ENCODE results near the gene TMEM267.
A peak's percentile ranks its signal among the peaks of the same experiment; 100 is the strongest.
"Not testable (repeated sequence)": the region's sequence is repeated elsewhere in the genome, so short reads cannot be mapped to it uniquely, and the experiment has no call there.

The TMEM267 gene

GRCh38 chr5:43491326-43491725 lies 7.7 kb upstream of the TMEM267 start:
- Histone ChIP-seq H3K4me1 (ENCODE audit: insufficient read depth, low read length) (no peaks in the 10 kb centered on the region), H3K9ac (ENCODE audit: low read depth, low read length) (no peak overlapping the region), H3K9me3 (ENCODE audit: insufficient read depth, low read depth, low read length) (no peaks in the 10 kb centered on the region), H3K4me3 (ENCODE audit: low read length) (no peak overlapping the region), H3K27me3 (ENCODE audit: insufficient read depth, low read length) (no peaks in the 10 kb centered on the region), H3K36me3 (ENCODE audit: insufficient read depth, low read depth, low read length) (peaks cover 53% of the 10 kb centered on the region), H3K27ac (ENCODE audit: low read length) (no peak overlapping the region)

- Histone ChIP-seq H3K4me3 (ENCODE audit: low read length) (no peak overlapping the region), H3K9ac (ENCODE audit: low read depth, low read length) (no peak overlapping the region), H3K36me3 (ENCODE audit: insufficient read depth, low read depth, low read length) (peaks cover 38% of the 10 kb centered on the region), H3K9me3 (ENCODE audit: insufficient read depth, low read depth, low read length) (no peaks in the 10 kb centered on the region), H3K4me1 (ENCODE audit: insufficient read depth, low read length) (no peaks in the 10 kb centered on the region), H3K27me3 (ENCODE audit: insufficient read depth, low read length) (no peaks in the 10 kb centered on the region), H3K27ac (ENCODE audit: low read length) (no peak overlapping the region)
Observed at GRCh38 chr5:43486353-43486752, 2.7 kb upstream of the TMEM267 start.

GRCh38 chr5:43485406-43485805 lies 1.7 kb upstream of the TMEM267 start:
- peaks cover 28% of the 10 kb centered on the region for H3K36me3 ChIP-seq (ENCODE audit: insufficient read depth, low read depth, low read length)
- no peaks in the 10 kb centered on the region for H3K4me1 ChIP-seq (ENCODE audit: insufficient read depth, low read length)
- no peak overlapping the region for H3K27ac ChIP-seq (ENCODE audit: low read length)

DNA sequence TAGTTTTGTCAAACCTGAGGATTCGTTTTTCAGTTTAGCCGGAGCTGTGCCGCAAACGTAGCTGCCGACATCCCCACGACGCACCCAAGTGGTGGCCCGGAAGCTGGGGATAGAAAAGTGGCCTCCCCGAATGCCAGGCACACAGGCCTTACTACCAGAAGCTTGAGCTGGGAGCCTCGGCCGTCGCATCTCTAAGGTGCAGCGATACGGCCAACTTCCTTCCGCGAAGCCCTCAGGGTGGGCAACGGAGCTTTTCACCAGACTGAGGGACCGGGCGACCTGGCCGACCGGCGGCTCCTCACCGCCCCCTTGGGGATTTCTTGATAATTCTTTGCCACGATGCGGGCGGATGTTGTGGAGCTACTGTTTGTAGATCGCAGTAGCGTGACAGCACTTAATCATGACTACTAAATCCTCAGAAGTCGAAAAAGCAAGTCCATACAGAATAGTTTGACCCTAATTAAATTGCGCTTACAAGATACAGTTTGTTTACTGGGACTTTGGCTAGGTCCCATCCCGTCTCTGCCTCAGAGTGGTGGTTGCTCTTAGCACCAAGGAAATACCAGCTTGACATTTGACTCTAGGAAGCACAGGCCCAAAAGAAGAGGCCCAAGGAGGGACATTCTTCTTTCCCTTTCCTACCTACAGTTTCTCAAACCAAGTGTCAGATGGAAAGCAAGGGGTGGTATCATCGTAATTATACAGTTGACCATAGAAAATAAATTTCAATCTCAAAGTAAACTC lies 613 bp upstream of the TMEM267 start:
- Histone ChIP-seq H3K4me1 (ENCODE audit: insufficient read depth, low read length) (no peaks in the 10 kb centered on the region), H3K27ac (ENCODE audit: low read length) (peak overlapping the region; percentile 68), H3K36me3 (ENCODE audit: insufficient read depth, low read depth, low read length) (peaks cover 17% of the 10 kb centered on the region), H3K9me3 (ENCODE audit: insufficient read depth, low read depth, low read length) (no peaks in the 10 kb centered on the region), H3K27me3 (ENCODE audit: insufficient read depth, low read length) (no peaks in the 10 kb centered on the region), H3K9ac (ENCODE audit: low read depth, low read length) (peak overlapping the region; percentile 96), H3K4me3 (ENCODE audit: low read length) (peak overlapping the region; percentile 90)

More at GRCh38 chr5:43485406-43485805, 1.7 kb upstream of the TMEM267 start:
- Histone ChIP-seq H3K27me3 (ENCODE audit: insufficient read depth, low read length) (no peaks in the 10 kb centered on the region), H3K4me3 (ENCODE audit: low read length) (no peak overlapping the region), H3K9me3 (ENCODE audit: insufficient read depth, low read depth, low read length) (no peaks in the 10 kb centered on the region), H3K9ac (ENCODE audit: low read depth, low read length) (no peak overlapping the region)

DNA sequence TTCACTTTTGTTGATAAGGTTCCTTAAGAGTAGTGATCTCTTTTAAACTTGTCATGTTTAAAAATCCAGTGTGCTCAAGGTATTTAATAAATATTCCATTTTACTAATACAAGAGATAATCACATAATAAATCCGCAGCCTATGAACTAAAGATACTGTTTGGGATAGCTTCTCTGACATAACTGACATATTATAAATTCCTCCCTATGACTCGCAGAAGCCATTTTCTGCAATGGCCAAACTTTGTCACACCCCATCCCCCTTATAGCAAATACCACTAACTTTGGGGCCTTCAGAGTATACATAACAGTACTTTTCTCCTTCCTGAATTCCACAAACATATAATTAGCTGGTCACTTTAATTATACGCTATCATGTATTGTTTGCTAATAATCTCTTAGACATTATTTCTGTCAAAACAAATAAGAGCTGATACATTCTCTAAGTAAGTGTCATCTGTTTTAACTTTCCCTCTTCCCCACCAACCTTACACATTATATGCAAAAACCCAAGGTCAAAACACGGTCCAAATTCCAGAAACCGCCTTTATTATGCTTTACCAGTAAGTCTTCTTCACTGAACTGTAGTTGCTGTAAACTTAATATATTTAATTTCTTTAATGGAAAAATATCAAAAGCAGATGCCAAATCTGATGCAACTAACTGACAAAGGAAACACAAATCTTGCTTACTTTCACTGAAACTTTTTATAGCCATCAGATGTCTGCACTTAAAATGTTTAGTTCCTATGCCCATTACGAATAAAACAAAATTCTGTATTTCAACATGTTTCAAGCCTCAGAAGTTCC lies 971 bp downstream of the TMEM267 start:
- Histone ChIP-seq H3K9me3 (ENCODE audit: insufficient read depth, low read depth, low read length) (no peaks in the 10 kb centered on the region), H3K4me3 (ENCODE audit: low read length) (peak overlapping the region; percentile 90), H3K27ac (ENCODE audit: low read length) (peak overlapping the region; percentile 58), H3K4me1 (ENCODE audit: insufficient read depth, low read length) (no peaks in the 10 kb centered on the region), H3K36me3 (ENCODE audit: insufficient read depth, low read depth, low read length) (0 out of 2 replicates have a peak, but pooled peaks cover 4% of the 10 kb centered on the region), H3K27me3 (ENCODE audit: insufficient read depth, low read length) (no peaks in the 10 kb centered on the region), H3K9ac (ENCODE audit: low read depth, low read length) (peak overlapping the region; percentile 96)

GRCh38 chr5:43469671-43470391 lies 13.8 kb downstream of the TMEM267 start:
- H3K27ac ChIP-seq (ENCODE audit: low read length): no peak overlapping the region
- peaks cover 19% of the 10 kb centered on the region for H3K9me3 ChIP-seq (ENCODE audit: insufficient read depth, low read depth, low read length)
- 0 out of 2 replicates have a peak, but pooled peaks cover 6% of the 10 kb centered on the region for H3K36me3 ChIP-seq (ENCODE audit: insufficient read depth, low read depth, low read length)
- H3K4me3 ChIP-seq (ENCODE audit: low read length): no peak overlapping the region
- H3K4me1 ChIP-seq (ENCODE audit: insufficient read depth, low read length): no peaks in the 10 kb centered on the region
- H3K27me3 ChIP-seq (ENCODE audit: insufficient read depth, low read length): no peaks in the 10 kb centered on the region
- no peak overlapping the region for H3K9ac ChIP-seq (ENCODE audit: low read depth, low read length)

GRCh38 chr5:43467100-43467499 lies 16.6 kb downstream of the TMEM267 start:
- no peaks in the 10 kb centered on the region for H3K4me1 ChIP-seq (ENCODE audit: insufficient read depth, low read length)
- H3K9me3 ChIP-seq (ENCODE audit: insufficient read depth, low read depth, low read length): peaks cover 19% of the 10 kb centered on the region
- H3K9ac ChIP-seq (ENCODE audit: low read depth, low read length): no peak overlapping the region
- no peaks in the 10 kb centered on the region for H3K27me3 ChIP-seq (ENCODE audit: insufficient read depth, low read length)
- no peak overlapping the region for H3K27ac ChIP-seq (ENCODE audit: low read length)
- H3K4me3 ChIP-seq (ENCODE audit: low read length): no peak overlapping the region
- 0 out of 2 replicates have a peak, but pooled peaks cover 6% of the 10 kb centered on the region for H3K36me3 ChIP-seq (ENCODE audit: insufficient read depth, low read depth, low read length)

GRCh38 chr5:43465455-43465854 lies 18.2 kb downstream of the TMEM267 start:
- peaks cover 18% of the 10 kb centered on the region for H3K9me3 ChIP-seq (ENCODE audit: insufficient read depth, low read depth, low read length)
- not testable (repeated sequence) for H3K36me3 ChIP-seq (ENCODE audit: insufficient read depth, low read depth, low read length); H3K4me1 ChIP-seq (ENCODE audit: insufficient read depth, low read length); H3K27me3 ChIP-seq (ENCODE audit: insufficient read depth, low read length); H3K9ac ChIP-seq (ENCODE audit: low read depth, low read length); H3K4me3 ChIP-seq (ENCODE audit: low read length); H3K27ac ChIP-seq (ENCODE audit: low read length)

DNA sequence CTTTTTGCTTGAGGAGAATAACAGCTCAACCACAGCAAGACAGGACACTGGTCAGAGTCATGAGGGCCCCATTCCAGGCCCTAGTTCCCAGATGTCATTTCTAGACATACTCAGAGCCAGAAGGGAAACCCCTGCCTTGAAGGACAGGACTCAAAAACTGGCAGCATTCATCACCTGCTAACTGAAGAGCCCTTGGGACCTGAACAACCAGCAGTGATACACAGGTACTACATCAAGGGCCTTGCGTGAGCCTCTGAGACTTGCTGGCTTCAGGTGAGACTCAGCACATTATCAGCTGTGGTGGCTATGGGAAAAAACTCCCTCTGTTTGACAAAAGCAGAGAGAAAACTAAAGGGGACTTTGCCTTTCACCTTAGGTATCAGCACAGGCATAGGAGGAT lies 22.6 kb downstream of the TMEM267 start:
- H3K27me3 ChIP-seq (ENCODE audit: insufficient read depth, low read length): no peaks in the 10 kb centered on the region
- H3K4me1 ChIP-seq (ENCODE audit: insufficient read depth, low read length): no peaks in the 10 kb centered on the region
- H3K4me3 ChIP-seq (ENCODE audit: low read length): no peak overlapping the region
- 0 out of 2 replicates have a peak, but pooled peaks cover 3% of the 10 kb centered on the region for H3K36me3 ChIP-seq (ENCODE audit: insufficient read depth, low read depth, low read length)
- H3K27ac ChIP-seq (ENCODE audit: low read length): no peak overlapping the region
- no peak overlapping the region for H3K9ac ChIP-seq (ENCODE audit: low read depth, low read length)
- H3K9me3 ChIP-seq (ENCODE audit: insufficient read depth, low read depth, low read length): peaks cover 25% of the 10 kb centered on the region

DNA sequence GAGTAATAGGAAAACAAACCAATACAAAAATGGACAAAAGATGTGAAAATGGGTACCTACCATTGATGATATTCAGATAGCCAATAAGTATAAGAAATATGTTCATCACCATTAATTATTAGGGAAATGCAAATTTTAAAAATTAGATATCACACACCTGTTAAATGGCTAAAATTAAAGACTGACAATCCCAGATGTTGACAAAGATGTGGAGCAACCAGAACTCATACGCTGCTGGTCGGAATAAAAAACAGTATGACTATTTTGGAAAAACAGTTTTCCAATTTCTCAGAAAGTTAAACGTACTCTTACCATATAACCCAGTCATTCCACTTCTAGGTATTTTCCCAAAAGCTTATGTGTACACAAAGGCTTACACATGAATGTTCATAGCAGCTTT lies 27.1 kb downstream of the TMEM267 start:
- H3K36me3 ChIP-seq (ENCODE audit: insufficient read depth, low read depth, low read length): 0 out of 2 replicates have a peak, but pooled peaks cover under 1% of the 10 kb centered on the region
- H3K27me3 ChIP-seq (ENCODE audit: insufficient read depth, low read length): no peaks in the 10 kb centered on the region
- H3K27ac ChIP-seq (ENCODE audit: low read length): no peak overlapping the region
- no peak overlapping the region for H3K9ac ChIP-seq (ENCODE audit: low read depth, low read length)
- H3K4me3 ChIP-seq (ENCODE audit: low read length): no peak overlapping the region
- no peaks in the 10 kb centered on the region for H3K4me1 ChIP-seq (ENCODE audit: insufficient read depth, low read length)
- peaks cover 24% of the 10 kb centered on the region for H3K9me3 ChIP-seq (ENCODE audit: insufficient read depth, low read depth, low read length)

DNA sequence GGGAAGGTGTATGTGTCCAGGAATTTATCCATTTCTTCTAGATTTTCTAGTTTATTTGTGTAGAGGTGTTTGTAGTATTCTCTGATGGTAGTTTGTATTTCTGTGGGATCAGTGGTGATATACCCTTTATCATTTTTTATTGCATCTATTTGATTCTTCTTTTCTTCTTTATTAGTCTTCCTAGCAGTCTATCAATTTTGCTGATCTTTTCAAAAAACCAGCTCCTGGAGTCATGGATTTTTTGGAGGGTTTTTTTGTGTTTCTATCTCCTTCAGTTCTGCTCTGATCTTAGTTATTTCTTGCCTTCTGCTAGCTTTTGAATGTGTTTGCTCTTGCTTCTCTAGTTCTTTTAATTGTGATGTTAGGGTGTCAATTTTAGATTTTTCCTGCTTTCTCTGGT lies 42.1 kb downstream of the TMEM267 start:
- H3K9me3 ChIP-seq (ENCODE audit: insufficient read depth, low read depth, low read length): peaks cover 14% of the 10 kb centered on the region; the same call in 1 of the 2 replicates
- H3K36me3 ChIP-seq (ENCODE audit: insufficient read depth, low read depth, low read length); H3K27me3 ChIP-seq (ENCODE audit: insufficient read depth, low read length); H3K27ac ChIP-seq (ENCODE audit: low read length); H3K4me3 ChIP-seq (ENCODE audit: low read length); H3K9ac ChIP-seq (ENCODE audit: low read depth, low read length); H3K4me1 ChIP-seq (ENCODE audit: insufficient read depth, low read length): not testable (repeated sequence)
